ENCODE data around the gene SPRY4. TPM values are rescaled to one million over a fixed set of nuclear protein-coding genes. Genes with fewer than 3 reads are reported as not detected.

The SPRY4 gene
- total and polyA plus RNA-seq, 2 of the 13 experiments (the other 11 are each of a cell fraction or from before 2014, with no cell fraction given) = 8.9 to 17.8 TPM

GRCh38 chr5:142360607-142361120 is 35.8 kb upstream of the SPRY4 start (continued):
- TF ChIP-seq ZHX1 (CRISPR knock-in tag; IDR thresholded peaks at IDR 0.05; ENCODE audit: low read depth) = 0 out of 2 replicates have a peak, but pooled peaks have one; percentile 37
- peak; percentile 72 for TF ChIP-seq ZNF781 (CRISPR knock-in tag; IDR thresholded peaks at IDR 0.05; ENCODE audit: borderline replicate concordance, not compliant biosample characterization)
- TF ChIP-seq, protein P1, sequence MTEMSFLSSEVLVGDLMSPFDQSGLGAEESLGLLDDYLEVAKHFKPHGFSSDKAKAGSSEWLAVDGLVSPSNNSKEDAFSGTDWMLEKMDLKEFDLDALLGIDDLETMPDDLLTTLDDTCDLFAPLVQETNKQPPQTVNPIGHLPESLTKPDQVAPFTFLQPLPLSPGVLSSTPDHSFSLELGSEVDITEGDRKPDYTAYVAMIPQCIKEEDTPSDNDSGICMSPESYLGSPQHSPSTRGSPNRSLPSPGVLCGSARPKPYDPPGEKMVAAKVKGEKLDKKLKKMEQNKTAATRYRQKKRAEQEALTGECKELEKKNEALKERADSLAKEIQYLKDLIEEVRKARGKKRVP (CRISPR knock-in tag; IDR thresholded peaks at IDR 0.05) = peak in 1 of 2 experiments; percentile 60; a peak in 1 of 4 replicates
- no peak for TF ChIP-seq ZNF784 (CRISPR knock-in tag; IDR thresholded peaks at IDR 0.05; ENCODE audit: borderline replicate concordance)
- peak; percentile 74; the same call in 1 of the 2 replicates for TF ChIP-seq TAF1 (CRISPR knock-in tag; IDR thresholded peaks at IDR 0.05)
- TF ChIP-seq ZNF546 (CRISPR knock-in tag; conservative IDR thresholded peaks at IDR 0.05) = no peak
- TF ChIP-seq SMC3 (IDR thresholded peaks at IDR 0.05; ENCODE audit: low read length) = 0 out of 2 replicates have a peak, but pooled peaks have one; percentile 5
- peak; percentile 64; the same call in 1 of the 2 replicates for TF ChIP-seq HOMEZ (CRISPR knock-in tag; IDR thresholded peaks at IDR 0.05; ENCODE audit: low read depth)
- TF ChIP-seq GFI1 (CRISPR knock-in tag; IDR thresholded peaks at IDR 0.05; ENCODE audit: borderline replicate concordance) = peak; percentile 61; the same call in 1 of the 2 replicates
- TF ChIP-seq ZNF740 (CRISPR knock-in tag; IDR thresholded peaks at IDR 0.05) = no peak
- no peak for TF ChIP-seq REXO4 (CRISPR knock-in tag; IDR thresholded peaks at IDR 0.05; ENCODE audit: borderline replicate concordance)
- peak; percentile 31; the same call in 1 of the 2 replicates for TF ChIP-seq ZNF652 (CRISPR knock-in tag; IDR thresholded peaks at IDR 0.05; ENCODE audit: borderline replicate concordance, low read depth)
- TF ChIP-seq HMGXB3 (CRISPR knock-in tag; IDR thresholded peaks at IDR 0.05; ENCODE audit: borderline replicate concordance) = 0 out of 2 replicates have a peak, but pooled peaks have one; percentile 77
- TF ChIP-seq HDAC1 (CRISPR knock-in tag; IDR thresholded peaks at IDR 0.05) = peak; percentile 87
- peak; percentile 87; the same call in 1 of the 2 replicates for TF ChIP-seq ZSCAN21 (CRISPR knock-in tag; IDR thresholded peaks at IDR 0.05; ENCODE audit: borderline replicate concordance)
- TF ChIP-seq ONECUT2 (CRISPR knock-in tag; IDR thresholded peaks at IDR 0.05) = peak; percentile 100
- TF ChIP-seq HOXA3 (CRISPR knock-in tag; IDR thresholded peaks at IDR 0.05) = peak; percentile 88
- TF ChIP-seq FOXA1 (IDR thresholded peaks at IDR 0.05) = no peak
- peak; percentile 66 for TF ChIP-seq FOXA1 (CRISPR knock-in tag; IDR thresholded peaks at IDR 0.05)

All from HepG2 (cell line).